Mononuclear cell (primary cell): ENCODE data around the gene CARD11. TPM values are rescaled to one million over a fixed set of nuclear protein-coding genes. Genes with fewer than 3 reads are reported as not detected.

ENCODE experiments used
- H3K27me3 ChIP-seq: 2 replicates; pipeline ENCODE4 v1.6.0; 2011; ENCODE audit warnings: low read length, control low read depth; ENCODE audit not compliant: insufficient read depth
- H3K4me1 ChIP-seq: 2 replicates; pipeline ENCODE4 v1.5.1; 2011; ENCODE audit warnings: mild to moderate bottlenecking, low read length, control low read depth; ENCODE audit not compliant: insufficient read depth
- H3K4me3 ChIP-seq: 2 replicates; pipeline ENCODE4 v1.5.1; 2011; ENCODE audit warnings: mild to moderate bottlenecking, low read length, moderate library complexity
- H3K9me3 ChIP-seq: 2 replicates; pipeline ENCODE4 v1.5.1; 2011; ENCODE audit warnings: low read depth, mild to moderate bottlenecking, control low read depth, low read length
- total RNA-seq: library from RNA; depleted of rRNA; stranded (reverse); fragments of >200 nt; gene quantifications from one replicate; pipeline ENCODE4 v1.2.3, GENCODE V29; 2012

CARD11 gene
- total RNA-seq, 1 donor, result 39.1 TPM

GRCh38 chr7:2971914-2972834 lies 71.5 kb downstream of the CARD11 start:
- no peaks in the 10 kb centered on the region for H3K9me3 ChIP-seq
- H3K4me3 ChIP-seq, result no peak overlapping the region
- H3K27me3 ChIP-seq, result no peaks in the 10 kb centered on the region
- H3K4me1 ChIP-seq, result peaks cover 23% of the 10 kb centered on the region

DNA sequence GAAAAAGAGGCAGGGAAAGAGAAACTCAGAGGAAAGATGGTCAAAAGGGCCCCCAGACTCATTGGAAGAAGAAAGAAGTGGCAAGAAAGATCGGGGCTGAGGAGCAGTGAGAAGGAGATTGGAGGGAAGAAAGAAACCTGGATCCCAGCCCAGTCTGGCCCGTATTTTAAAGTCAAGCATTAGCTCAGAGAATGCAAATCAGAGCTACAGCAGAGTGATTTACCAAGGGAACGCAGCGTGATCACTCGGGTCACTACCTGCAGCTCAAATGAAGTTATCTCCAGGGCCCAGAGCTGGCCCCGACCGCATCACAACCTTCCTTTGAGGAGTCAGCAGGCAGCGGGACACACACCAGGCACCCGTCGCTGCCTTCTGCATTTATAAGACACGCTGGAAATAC lies 72.8 kb downstream of the CARD11 start:
- Histone ChIP-seq H3K4me1 (peaks cover 22% of the 10 kb centered on the region), H3K4me3 (no peak overlapping the region), H3K27me3 (no peaks in the 10 kb centered on the region), H3K9me3 (peaks cover 5% of the 10 kb centered on the region)

DNA sequence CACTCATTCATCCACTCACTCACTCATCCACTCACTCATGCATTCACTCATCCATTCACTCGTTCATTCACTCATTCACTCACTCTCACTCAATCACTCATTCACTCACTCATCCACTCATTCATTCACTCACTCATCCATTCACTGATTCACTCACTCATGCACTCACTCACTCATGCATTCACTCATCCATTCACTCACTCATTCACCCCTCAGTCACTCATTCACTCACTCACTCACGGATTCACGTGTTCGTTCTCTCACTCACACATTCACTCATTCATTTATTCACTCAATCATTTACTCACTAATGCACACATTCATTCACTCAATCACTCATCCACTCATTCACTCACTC lies 73.4 kb downstream of the CARD11 start:
- peaks cover 5% of the 10 kb centered on the region for H3K9me3 ChIP-seq
- H3K4me1 ChIP-seq, result peaks cover 22% of the 10 kb centered on the region
- no peak overlapping the region for H3K4me3 ChIP-seq
- no peaks in the 10 kb centered on the region for H3K27me3 ChIP-seq

DNA sequence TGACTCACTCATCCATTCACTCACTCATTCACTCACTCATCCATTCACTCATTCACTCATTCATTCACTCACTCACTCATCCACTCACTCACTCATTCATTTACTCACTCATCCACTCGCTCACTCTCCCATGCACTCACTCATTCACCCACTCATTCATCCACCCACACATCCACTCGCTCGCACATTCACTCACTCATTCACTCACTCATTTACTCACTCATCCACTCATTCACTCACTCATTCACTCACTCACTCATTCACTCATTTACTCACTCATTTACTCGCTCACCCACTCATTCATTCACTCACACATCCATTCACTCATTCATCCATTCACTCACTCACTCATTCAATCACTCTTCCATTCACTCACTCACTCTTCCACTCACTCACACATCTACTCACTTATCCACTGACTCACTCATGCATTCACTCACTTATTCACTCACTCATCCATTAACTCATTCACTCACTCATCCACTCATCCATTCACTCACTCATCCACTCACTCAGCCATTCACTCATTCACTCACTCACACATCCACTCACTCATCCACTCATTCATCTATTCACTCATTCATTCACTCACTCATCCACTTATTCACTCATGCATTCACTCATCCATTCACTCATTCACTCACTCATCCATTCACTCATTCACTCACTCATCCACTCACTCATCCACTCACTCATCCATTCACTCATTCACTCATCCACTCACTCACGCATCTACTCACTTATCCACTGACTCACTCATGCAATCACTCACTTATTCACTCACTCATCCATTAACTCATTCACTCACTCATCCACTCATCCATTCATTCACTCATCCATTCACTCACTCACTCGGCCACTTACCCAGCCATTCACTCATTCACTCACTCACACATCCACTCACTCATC lies 74.0 kb downstream of the CARD11 start:
- Histone ChIP-seq H3K4me3 (no peak overlapping the region), H3K9me3 (peaks cover 5% of the 10 kb centered on the region), H3K27me3 (no peaks in the 10 kb centered on the region), H3K4me1 (peaks cover 22% of the 10 kb centered on the region)

DNA sequence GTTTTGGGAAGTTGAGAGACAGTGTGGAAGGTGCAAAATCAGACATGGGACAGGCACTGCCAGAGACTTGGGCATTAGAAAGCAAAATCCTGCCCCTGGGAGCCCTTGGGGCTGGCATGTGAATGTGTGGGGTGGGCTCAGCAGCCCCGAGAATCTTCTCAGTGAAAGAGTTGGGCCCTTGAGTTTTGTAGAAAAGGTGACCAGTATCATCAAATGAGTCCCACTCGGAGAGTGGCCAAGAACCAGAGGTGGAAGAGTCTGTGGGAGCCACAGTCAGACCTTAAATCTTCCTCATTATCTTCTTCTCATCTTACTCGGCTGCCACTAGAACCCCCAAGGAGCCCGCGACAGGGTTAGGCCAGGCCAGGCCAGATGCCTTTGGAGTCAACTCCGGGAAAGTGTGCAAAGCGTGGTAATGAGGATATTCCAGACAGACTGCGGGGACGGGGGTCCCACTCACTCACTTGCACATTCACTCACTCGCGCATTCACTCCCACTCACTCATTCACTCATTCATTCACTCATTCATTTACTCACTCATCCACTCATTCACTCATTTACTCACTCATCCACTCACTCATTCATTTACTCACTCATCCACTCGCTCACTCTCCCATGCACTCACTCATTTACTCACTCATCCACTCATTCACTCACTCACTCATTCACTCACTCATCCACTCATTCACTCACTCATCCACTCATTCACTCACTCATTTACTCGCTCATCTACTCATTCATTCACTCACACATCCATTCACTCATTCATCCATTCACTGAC lies 74.9 kb downstream of the CARD11 start:
- H3K4me1 ChIP-seq, result peaks cover 22% of the 10 kb centered on the region
- H3K4me3 ChIP-seq, result no peak overlapping the region
- H3K9me3 ChIP-seq, result peaks cover 5% of the 10 kb centered on the region

GRCh38 chr7:2968176-2968575 lies 75.5 kb downstream of the CARD11 start:
- H3K4me1 ChIP-seq, result peaks cover 19% of the 10 kb centered on the region
- no peak overlapping the region for H3K4me3 ChIP-seq
- H3K9me3 ChIP-seq, result peaks cover 5% of the 10 kb centered on the region
- no peaks in the 10 kb centered on the region for H3K27me3 ChIP-seq

More for the DNA sequence above, 74.9 kb downstream of the CARD11 start:
- no peaks in the 10 kb centered on the region for H3K27me3 ChIP-seq

DNA sequence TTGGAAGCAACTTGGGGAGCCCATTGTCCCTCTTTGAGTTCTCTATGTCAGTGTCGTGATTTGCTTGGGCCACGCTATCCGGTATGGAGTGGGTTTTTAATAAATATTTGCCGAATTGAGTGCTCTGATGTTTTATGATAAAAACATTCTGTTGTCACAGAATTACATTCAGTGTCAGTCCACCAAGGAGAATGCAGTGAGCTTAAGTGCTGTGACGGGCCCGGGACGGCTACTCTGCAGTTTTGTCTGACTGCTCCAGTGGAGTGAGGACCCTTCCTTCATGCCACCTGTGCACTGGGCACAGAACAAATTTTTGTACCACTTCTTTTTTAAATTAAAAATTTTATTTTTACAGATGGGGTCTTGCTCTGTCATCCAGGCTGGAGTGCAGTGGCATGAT lies 76.0 kb downstream of the CARD11 start:
- Histone ChIP-seq H3K9me3 (peaks cover 5% of the 10 kb centered on the region), H3K4me3 (no peak overlapping the region), H3K4me1 (peaks cover 18% of the 10 kb centered on the region), H3K27me3 (no peaks in the 10 kb centered on the region)

DNA sequence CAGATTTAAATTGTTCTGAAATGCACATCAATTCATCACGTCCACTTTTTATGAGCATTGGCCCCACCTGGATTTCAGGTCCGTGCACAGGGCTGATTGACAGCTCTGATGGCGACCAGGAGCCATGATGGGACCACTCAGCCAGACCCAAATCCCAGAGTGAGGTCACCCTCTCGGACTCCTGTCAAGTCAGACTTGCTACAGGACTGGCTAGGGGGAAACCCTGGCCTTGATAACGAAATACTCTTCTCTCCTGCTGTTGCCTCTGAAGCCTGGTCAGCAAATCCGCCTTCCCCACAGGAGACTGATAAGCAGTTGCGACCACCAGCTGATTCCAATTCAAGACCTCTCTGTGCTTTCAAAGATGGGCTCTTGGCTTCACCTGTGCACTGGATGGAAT lies 76.4 kb downstream of the CARD11 start:
- Histone ChIP-seq H3K4me3 (no peak overlapping the region), H3K4me1 (peaks cover 13% of the 10 kb centered on the region), H3K9me3 (peaks cover 5% of the 10 kb centered on the region), H3K27me3 (no peaks in the 10 kb centered on the region)

DNA sequence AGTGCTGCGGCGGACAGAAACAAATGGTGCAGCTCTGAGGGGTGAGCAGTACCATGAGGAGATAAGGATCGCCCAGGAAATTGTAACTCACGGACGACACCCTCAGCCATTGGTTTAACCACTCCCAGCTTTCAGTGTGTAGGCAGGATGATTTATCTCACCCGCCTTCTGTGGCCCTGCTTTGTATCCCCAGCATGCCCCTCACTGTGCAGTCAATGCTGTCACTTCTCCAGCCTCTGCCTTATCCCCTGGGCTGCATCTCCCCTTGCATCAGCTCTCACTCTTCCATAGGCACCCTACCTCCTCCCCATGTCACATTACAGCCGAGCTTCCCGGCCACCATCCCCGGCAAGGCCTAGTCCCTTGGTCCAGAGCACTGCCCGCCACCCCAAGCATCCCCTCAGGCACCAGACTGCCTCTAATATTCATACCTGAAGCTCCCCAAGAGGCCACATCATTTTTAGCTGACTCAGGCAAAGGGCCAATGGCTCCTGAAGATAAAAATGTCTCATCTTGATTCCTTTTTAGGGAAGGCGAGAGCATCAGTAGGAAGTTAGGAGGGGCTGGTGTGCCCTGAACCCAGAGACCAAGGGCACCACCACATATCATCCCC lies 77.1 kb downstream of the CARD11 start:
- H3K4me3 ChIP-seq, result no peak overlapping the region
- peaks cover 8% of the 10 kb centered on the region for H3K4me1 ChIP-seq
- H3K9me3 ChIP-seq, result peaks cover 5% of the 10 kb centered on the region

DNA sequence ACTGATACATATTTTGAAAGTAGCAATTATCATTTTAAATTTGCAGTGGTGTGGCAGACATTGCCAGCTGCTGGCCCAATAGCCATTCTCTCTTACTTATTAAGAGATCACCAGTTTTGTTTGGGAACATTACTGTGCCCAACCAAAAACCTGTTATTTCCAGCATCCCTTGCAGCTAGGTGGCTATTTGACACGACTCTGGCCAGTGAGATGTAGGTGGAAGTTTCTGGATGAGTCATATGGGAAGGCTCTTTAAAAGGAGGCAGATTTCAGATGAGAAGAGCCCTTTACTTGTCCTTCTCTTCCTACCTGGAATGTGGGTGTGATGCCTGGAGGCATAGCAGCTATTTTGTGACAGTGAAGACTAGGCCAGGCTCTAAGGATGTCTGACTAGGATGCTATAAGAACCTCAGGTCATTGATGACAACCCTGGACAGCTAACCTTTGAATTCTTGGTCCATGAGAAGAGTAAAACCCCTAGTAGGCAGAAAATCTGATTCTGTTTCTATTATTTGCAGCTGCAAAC lies 77.9 kb downstream of the CARD11 start:
- Histone ChIP-seq H3K4me1 (peaks cover 3% of the 10 kb centered on the region), H3K4me3 (no peak overlapping the region), H3K27me3 (no peaks in the 10 kb centered on the region), H3K9me3 (peaks cover 5% of the 10 kb centered on the region)

More for the DNA sequence above, 77.1 kb downstream of the CARD11 start:
- no peaks in the 10 kb centered on the region for H3K27me3 ChIP-seq

DNA sequence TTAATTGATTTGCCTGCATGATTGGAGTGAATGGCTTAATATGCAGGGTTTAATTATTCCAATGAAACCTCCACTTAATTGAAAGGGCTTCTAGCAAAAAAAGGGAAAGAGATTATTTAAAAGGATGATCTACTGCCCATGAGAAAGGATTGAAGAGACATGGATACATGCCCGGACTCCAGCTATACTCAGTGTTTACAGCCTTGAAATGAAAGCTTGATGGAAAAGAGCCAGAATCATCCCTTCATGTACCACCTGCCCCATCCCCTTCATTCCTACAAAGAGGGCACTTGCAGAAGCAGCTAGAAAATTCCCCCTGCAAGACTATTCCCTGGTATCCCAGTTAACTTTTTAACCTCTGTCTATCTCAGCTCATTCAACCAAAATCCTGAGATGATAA lies 78.4 kb downstream of the CARD11 start:
- peaks cover 3% of the 10 kb centered on the region for H3K4me1 ChIP-seq
- H3K4me3 ChIP-seq, result no peak overlapping the region
- H3K27me3 ChIP-seq, result no peaks in the 10 kb centered on the region
- H3K9me3 ChIP-seq, result peaks cover 5% of the 10 kb centered on the region

DNA sequence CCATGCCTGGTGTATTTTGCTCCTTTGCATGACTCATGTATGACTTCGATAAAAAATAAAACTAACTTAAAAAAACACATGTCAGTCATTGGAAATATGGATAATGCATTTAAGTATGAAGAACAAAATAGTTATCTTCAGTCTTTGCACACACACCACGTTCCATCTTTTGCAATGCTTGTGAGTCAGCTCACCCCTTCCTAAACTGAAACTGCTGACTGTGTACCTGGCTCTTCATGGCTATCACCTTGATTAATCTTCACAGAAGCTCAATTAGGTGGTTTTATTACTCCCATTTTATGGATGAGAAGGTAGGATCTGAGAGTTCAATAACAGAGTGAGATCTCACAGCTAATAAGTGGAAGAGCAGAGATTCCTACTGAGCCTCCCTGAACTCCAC lies 79.5 kb downstream of the CARD11 start:
- H3K27me3 ChIP-seq, result no peaks in the 10 kb centered on the region
- H3K4me3 ChIP-seq, result no peak overlapping the region
- H3K9me3 ChIP-seq, result peaks cover 5% of the 10 kb centered on the region
- H3K4me1 ChIP-seq, result peaks cover 3% of the 10 kb centered on the region

- peaks cover 3% of the 10 kb centered on the region for H3K4me1 ChIP-seq
- H3K4me3 ChIP-seq, result no peak overlapping the region
- peaks cover 5% of the 10 kb centered on the region for H3K9me3 ChIP-seq
- H3K27me3 ChIP-seq, result no peaks in the 10 kb centered on the region
Measured at GRCh38 chr7:2962865-2963264, 80.8 kb downstream of the CARD11 start.
